Heart left ventricle (tissue), 16 donors: Measurements from ENCODE around the gene SHROOM3. TPM values are rescaled to one million over a fixed set of nuclear protein-coding genes. Genes with fewer than 3 reads are reported as not detected.

ENCODE experiments used
- ATAC-seq, 4 donors: fragments of 200-7000 bp; cut with Tn5 transposase; one replicate each; pipeline ENCODE4 v1.9.1; 2020 to 2022; ENCODE audit warnings: moderate library complexity in 4 of 4, mild to moderate bottlenecking in 3 of 4, moderate number of reproducible peaks in 1 of 4
- DNase-seq, 5 donors: peaks; one replicate each; pipeline ENCODE4 v3.0.0-alpha.2; 2020
- H3K27ac ChIP-seq, 12 donors: fragments of 200-600 bp; sonication (generic) in 4 of 12; one replicate each; pipeline versions ENCODE4 v1.5.0 to v1.8.0; 2016 to 2022; ENCODE audit warnings: mild to moderate bottlenecking in 2 of 12
- H3K27me3 ChIP-seq, 9 donors: fragments of 200-600 bp; sonication (generic) in 2 of 9; one replicate each; pipeline versions ENCODE4 v1.5.1 to v1.8.0; 2016 to 2022; ENCODE audit warnings: mild to moderate bottlenecking in 3 of 9
- H3K36me3 ChIP-seq, 9 donors: fragments of 200-600 bp; sonication (generic) in 2 of 9; one replicate each; pipeline versions ENCODE4 v1.5.0 to v1.8.0; 2018 to 2022; ENCODE audit warnings: mild to moderate bottlenecking in 2 of 9
- H3K4me1 ChIP-seq, 12 donors: fragments of 200-600 bp; sonication (generic) in 4 of 12; one replicate each; pipeline versions ENCODE4 v1.5.0 to v1.8.0; 2016 to 2022; ENCODE audit warnings: mild to moderate bottlenecking in 3 of 12
- H3K4me3 ChIP-seq, 12 donors: fragments of 200-600 bp; sonication (generic) in 4 of 12; one replicate each; pipeline versions ENCODE4 v1.5.0 to v1.8.0; 2017 to 2022; ENCODE audit warnings: mild to moderate bottlenecking in 9 of 12, moderate library complexity in 4 of 12
- H3K9me3 ChIP-seq, 12 donors: fragments of 200-600 bp; sonication (generic) in 4 of 12; one replicate each; pipeline versions ENCODE4 v1.5.0 to v1.8.0; 2016 to 2022; ENCODE audit warnings: mild to moderate bottlenecking in 1 of 12
- POLR2A ChIP-seq, 2 donors: fragments of 450-650 bp; IDR thresholded peaks; one replicate each; pipeline ENCODE4 v1.6.1; 2017; ENCODE audit warnings: antibody characterized with exemption in 2 of 2, mild to moderate bottlenecking in 2 of 2, moderate library complexity in 2 of 2
- WGBS, 4 donors: extraction: QIAGEN DNeasy Blood & Tissue Kit in 2 of 4; methylation state at CpG; one replicate each; pipeline versions ENCODE4 v1.1.5 to v1.1.7; 2013 to 2018; 5-methylcytosine and 5-hydroxymethylcytosine counted together
- intact Hi-C, 10 donors: fragments of 100-400 bp; cut with DNase I; formaldehyde crosslinking; loops; one replicate each; pipeline versions ENCODE4 v1.11.1 to v1.14.2; 2022
- polyA plus RNA-seq, 2 donors: library from polyadenylated mRNA; stranded (reverse); fragments of 200-250 nt; gene quantifications; one replicate each; pipeline ENCODE4 v1.2.3, GENCODE V29; 2013
- total RNA-seq, 9 donors: library from RNA; depleted of rRNA in 2 of 9; stranded (reverse); fragments of >200 nt in 2 of 9; fragmentation: NEBNext Ultra II Directional in 3 of 9; extraction: Animal tissue kit (Norgen Biotek cat#: 25700) in 3 of 9; gene quantifications; one replicate each; pipeline versions ENCODE4 v1.1.0 to v1.2.4, GENCODE V29; 2016 to 2023
- TF ChIP-seq, protein P1 (sequence below), 12 donors: fragments of 200-600 bp; sonication (generic) in 4 of 12; IDR thresholded peaks; one replicate each; pipeline versions ENCODE4 v1.5.0 to v1.8.0; 2018 to 2022; ENCODE audit warnings: antibody characterized with exemption in 12 of 12, mild to moderate bottlenecking in 5 of 12
- donor health status: ischemic (EF 13 %, LVEDD 7.1; RV severe dilation, severe dysfunction).
- donor health status: healthy with polysubstance abuse.
- donor health status: DM: no; HTN: yes; CAD: no.
- donor health status: DM: no; HTN: no; CAD: no.
- donor health status: ischemic (EF 25% LVEDD 6.9; RV normal size, moderate dysfunction).
- donor health status: ischemic (EF 25% LVEDD 5.7; RV mildly dilated, moderate dysfunction).
- donor health status: healthy.
- donor health status: DM: yes; HTN: yes; CAD: no.
- donor health status: ischemic (EF 35%, LVEDD 5.7; RV mildly dilated, moderate dysfunction).
- donor health status: nonischemic (EF 11% LVEDD 7.7; RV severe dilation, severe dysfunction).
- donor health status: DM: yes; HTN: yes; CAD: no.
- donor health status: PGD.
- donor health status: ischemic (EF 29% LVEDD 5.4; RV normal size, mild dysfunction).
- donor health status: nonischemic (EF 23%, LVEDD 6.1; RV moderate dilation, normal function).

The SHROOM3 gene
- total and polyA plus RNA-seq, 11 donors = 4.6 to 38.5 (median 20.3) TPM

DNA sequence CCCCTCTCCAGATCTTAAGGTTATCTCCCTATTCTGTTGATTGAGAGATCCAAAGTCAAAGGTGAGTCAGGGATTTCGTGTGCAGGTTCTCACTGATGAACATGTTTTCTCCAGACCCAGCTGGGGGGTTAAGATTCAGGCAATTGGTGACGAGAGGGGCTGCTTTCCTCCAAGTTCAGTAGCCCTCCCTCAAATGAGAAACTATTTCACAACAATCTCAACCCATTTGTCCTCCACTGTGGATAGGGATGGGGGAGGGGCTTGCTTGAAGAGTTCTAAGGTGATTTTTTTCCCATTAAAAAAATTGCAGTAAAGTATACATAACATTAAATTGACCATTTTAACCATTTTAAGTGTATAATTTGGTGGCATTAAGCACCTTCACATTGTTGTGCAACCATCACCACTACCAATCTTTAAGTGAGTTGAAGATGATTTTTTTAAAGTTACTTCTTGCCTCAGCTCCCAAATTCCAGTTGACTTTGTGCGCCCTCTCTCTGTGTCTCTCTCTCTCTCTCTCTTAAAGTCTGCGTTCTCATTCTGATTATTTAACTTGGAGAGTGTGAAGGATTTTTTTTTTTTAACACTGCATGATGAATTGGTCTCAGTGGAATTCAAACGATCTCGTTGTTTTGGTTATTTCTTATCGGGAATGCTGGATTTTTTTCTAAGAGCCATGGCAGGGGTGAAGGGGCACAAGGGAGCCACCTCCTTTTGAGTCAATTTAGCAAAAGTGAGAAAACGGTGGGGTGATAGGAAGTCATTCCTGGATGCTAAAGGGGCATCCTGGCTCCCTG is 175.9 kb downstream of the SHROOM3 start:
- H3K4me1 ChIP-seq = peaks cover 0 to 47% (median 12%) of the 10 kb centered on the region in 12 donors
- TF ChIP-seq, protein P1, sequence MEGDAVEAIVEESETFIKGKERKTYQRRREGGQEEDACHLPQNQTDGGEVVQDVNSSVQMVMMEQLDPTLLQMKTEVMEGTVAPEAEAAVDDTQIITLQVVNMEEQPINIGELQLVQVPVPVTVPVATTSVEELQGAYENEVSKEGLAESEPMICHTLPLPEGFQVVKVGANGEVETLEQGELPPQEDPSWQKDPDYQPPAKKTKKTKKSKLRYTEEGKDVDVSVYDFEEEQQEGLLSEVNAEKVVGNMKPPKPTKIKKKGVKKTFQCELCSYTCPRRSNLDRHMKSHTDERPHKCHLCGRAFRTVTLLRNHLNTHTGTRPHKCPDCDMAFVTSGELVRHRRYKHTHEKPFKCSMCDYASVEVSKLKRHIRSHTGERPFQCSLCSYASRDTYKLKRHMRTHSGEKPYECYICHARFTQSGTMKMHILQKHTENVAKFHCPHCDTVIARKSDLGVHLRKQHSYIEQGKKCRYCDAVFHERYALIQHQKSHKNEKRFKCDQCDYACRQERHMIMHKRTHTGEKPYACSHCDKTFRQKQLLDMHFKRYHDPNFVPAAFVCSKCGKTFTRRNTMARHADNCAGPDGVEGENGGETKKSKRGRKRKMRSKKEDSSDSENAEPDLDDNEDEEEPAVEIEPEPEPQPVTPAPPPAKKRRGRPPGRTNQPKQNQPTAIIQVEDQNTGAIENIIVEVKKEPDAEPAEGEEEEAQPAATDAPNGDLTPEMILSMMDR (IDR thresholded peaks at IDR 0.05) = peak in 2 of 12 donors; percentile 8 to 33
- TF ChIP-seq POLR2A (IDR thresholded peaks at IDR 0.05) = no peak
- intact Hi-C loops = no loop called here
- peak overlapping the region in 4 of 12 donors; percentile 1 to 14 (median 8) for H3K4me3 ChIP-seq
- 38 to 50% (median 40%) methylated on average over 8 of the region's 8 CpGs for WGBS, 4 donors
- no peaks in the 10 kb centered on the region for H3K27me3 ChIP-seq
- peak overlapping the region in 5 of 12 donors; percentile 13 to 78 (median 42) for H3K27ac ChIP-seq
- H3K9me3 ChIP-seq = no peaks in the 10 kb centered on the region
- ATAC-seq = peak in 1 of 4 donors; percentile 34
- no peak for DNase-seq
- H3K36me3 ChIP-seq = no peaks in the 10 kb centered on the region

- no peak for TF ChIP-seq POLR2A (IDR thresholded peaks at IDR 0.05)
- TF ChIP-seq, protein P1 (IDR thresholded peaks at IDR 0.05) = no peak
- Histone ChIP-seq H3K27ac (peak overlapping the region in 6 of 12 donors; percentile 13 to 78 (median 41)), H3K27me3 (no peaks in the 10 kb centered on the region), H3K4me3 (peak overlapping the region in 4 of 12 donors; percentile 1 to 14 (median 8)), H3K9me3 (no peaks in the 10 kb centered on the region), H3K4me1 (peaks cover 0 to 43% (median 12%) of the 10 kb centered on the region in 12 donors), H3K36me3 (no peaks in the 10 kb centered on the region)
- intact Hi-C loops = no loop called here
- WGBS, 4 donors = 40 to 62% (median 53%) methylated on average over 6 of the region's 6 CpGs
- no peak for DNase-seq
- peak; percentile 45 to 66 (median 64) for ATAC-seq
These were observed 176.7 kb downstream of the SHROOM3 start for GRCh38 chr4:76611616-76612207.

- no peak overlapping the region for H3K4me3 ChIP-seq
- TF ChIP-seq, protein P1 (IDR thresholded peaks at IDR 0.05) = no peak
- TF ChIP-seq POLR2A (IDR thresholded peaks at IDR 0.05) = no peak
- no peaks in the 10 kb centered on the region for H3K9me3 ChIP-seq
- no peaks in the 10 kb centered on the region for H3K36me3 ChIP-seq
- H3K4me1 ChIP-seq = peaks cover 0 to 29% (median 9%) of the 10 kb centered on the region in 12 donors
- no peaks in the 10 kb centered on the region for H3K27me3 ChIP-seq
- intact Hi-C loops = no loop called here
- DNase-seq = no peak
- no peak overlapping the region for H3K27ac ChIP-seq
- no peak for ATAC-seq
These were observed 179.6 kb downstream of the SHROOM3 start for GRCh38 chr4:76614589-76614988.

- Histone ChIP-seq H3K4me1 (peaks cover 0 to 23% (median 7%) of the 10 kb centered on the region in 12 donors), H3K36me3 (no peaks in the 10 kb centered on the region), H3K27me3 (no peaks in the 10 kb centered on the region), H3K27ac (no peak overlapping the region), H3K9me3 (no peaks in the 10 kb centered on the region), H3K4me3 (no peak overlapping the region)
- intact Hi-C loops = no loop called here
- WGBS, 4 donors = 36 to 54% (median 47%) methylated on average over 3 of the region's 3 CpGs
- DNase-seq = no peak
- ATAC-seq = no peak
- TF ChIP-seq POLR2A (IDR thresholded peaks at IDR 0.05) = no peak
- TF ChIP-seq, protein P1 (IDR thresholded peaks at IDR 0.05) = no peak
These were observed 181.0 kb downstream of the SHROOM3 start for GRCh38 chr4:76615999-76616398.
